ENCODE results near the gene SLC35A3.

SLC35A3 gene

DNA sequence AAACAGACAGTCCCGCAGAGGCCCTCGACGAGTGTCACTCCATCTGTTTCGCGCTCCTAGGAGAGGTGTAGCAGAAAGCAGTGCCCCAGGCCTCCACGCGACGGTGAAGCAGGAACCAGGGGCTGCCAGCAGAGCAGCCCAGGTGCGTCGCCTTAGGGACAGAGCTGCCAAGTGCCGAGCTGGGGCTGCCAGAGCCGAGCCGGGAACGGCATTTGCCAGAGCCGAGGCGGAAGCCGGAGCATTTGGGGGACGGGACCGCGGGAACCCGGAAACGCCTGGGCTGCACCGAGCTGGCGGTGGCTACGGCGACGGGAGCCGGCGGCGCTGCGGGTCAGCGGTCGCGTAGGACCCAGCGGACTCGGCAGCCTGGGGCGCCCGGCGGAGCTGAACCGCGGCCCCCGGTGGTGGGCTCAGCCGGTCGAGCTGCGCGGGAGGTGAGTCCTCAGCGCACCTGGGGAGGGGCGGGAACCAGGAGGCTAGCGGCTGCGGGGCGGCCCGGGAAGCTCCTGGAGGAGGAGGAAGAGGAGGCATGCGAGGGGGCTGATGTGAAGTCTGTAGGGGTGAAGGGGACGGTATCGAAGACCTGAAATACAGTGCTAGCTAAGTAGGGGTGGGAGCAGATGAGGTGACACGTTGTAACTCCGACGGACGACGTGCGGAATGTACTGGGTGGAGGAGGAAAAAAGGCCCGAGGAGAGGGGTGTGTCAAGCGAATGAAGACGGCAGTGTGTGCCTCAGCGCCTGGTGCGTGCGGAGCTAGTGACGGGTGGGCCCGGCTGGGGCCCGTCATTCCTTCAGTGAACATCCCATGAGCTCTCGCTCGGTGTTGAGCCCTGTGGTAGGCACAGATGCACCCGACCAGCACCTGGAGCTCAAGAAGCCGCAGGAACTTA, at the start of gene SLC35A3 (continued):
- TF ChIP-seq, protein P1, sequence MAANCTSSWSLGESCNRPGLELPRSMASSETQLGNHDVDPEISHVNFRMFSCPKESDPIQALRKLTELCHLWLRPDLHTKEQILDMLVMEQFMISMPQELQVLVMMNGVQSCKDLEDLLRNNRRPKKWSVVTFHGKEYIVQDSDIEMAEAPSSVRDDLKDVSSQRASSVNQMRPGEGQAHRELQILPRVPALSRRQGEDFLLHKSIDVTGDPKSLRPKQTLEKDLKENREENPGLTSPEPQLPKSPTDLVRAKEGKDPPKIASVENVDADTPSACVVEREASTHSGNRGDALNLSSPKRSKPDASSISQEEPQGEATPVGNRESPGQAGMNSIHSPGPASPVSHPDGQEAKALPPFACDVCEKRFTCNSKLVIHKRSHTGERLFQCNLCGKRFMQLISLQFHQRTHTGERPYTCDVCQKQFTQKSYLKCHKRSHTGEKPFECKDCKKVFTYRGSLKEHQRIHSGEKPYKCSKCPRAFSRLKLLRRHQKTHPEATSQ (tag by site-specific recombination; IDR thresholded peaks at IDR 0.05): peak; percentile 98; the same call in 1 of the 2 replicates
- TF ChIP-seq ZNF561 (tag by site-specific recombination; IDR thresholded peaks at IDR 0.05; ENCODE audit: borderline replicate concordance): 0 out of 2 replicates have a peak, but pooled peaks have one; percentile 81
- TF ChIP-seq GLIS1 (tag by site-specific recombination; IDR thresholded peaks at IDR 0.05): peak; percentile 67; the same call in 1 of the 2 replicates
- TF ChIP-seq PRDM1 (tag by site-specific recombination; IDR thresholded peaks at IDR 0.05): no peak
- TF ChIP-seq ZNF16 (tag by site-specific recombination; IDR thresholded peaks at IDR 0.05; ENCODE audit: low read depth): no peak
- TF ChIP-seq, protein P2, sequence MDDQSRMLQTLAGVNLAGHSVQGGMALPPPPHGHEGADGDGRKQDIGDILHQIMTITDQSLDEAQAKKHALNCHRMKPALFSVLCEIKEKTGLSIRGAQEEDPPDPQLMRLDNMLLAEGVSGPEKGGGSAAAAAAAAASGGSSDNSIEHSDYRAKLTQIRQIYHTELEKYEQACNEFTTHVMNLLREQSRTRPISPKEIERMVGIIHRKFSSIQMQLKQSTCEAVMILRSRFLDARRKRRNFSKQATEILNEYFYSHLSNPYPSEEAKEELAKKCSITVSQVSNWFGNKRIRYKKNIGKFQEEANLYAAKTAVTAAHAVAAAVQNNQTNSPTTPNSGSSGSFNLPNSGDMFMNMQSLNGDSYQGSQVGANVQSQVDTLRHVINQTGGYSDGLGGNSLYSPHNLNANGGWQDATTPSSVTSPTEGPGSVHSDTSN (CRISPR knock-in tag; IDR thresholded peaks at IDR 0.05): peak; percentile 90; the same call in 1 of the 2 replicates
- TF ChIP-seq, protein P3, sequence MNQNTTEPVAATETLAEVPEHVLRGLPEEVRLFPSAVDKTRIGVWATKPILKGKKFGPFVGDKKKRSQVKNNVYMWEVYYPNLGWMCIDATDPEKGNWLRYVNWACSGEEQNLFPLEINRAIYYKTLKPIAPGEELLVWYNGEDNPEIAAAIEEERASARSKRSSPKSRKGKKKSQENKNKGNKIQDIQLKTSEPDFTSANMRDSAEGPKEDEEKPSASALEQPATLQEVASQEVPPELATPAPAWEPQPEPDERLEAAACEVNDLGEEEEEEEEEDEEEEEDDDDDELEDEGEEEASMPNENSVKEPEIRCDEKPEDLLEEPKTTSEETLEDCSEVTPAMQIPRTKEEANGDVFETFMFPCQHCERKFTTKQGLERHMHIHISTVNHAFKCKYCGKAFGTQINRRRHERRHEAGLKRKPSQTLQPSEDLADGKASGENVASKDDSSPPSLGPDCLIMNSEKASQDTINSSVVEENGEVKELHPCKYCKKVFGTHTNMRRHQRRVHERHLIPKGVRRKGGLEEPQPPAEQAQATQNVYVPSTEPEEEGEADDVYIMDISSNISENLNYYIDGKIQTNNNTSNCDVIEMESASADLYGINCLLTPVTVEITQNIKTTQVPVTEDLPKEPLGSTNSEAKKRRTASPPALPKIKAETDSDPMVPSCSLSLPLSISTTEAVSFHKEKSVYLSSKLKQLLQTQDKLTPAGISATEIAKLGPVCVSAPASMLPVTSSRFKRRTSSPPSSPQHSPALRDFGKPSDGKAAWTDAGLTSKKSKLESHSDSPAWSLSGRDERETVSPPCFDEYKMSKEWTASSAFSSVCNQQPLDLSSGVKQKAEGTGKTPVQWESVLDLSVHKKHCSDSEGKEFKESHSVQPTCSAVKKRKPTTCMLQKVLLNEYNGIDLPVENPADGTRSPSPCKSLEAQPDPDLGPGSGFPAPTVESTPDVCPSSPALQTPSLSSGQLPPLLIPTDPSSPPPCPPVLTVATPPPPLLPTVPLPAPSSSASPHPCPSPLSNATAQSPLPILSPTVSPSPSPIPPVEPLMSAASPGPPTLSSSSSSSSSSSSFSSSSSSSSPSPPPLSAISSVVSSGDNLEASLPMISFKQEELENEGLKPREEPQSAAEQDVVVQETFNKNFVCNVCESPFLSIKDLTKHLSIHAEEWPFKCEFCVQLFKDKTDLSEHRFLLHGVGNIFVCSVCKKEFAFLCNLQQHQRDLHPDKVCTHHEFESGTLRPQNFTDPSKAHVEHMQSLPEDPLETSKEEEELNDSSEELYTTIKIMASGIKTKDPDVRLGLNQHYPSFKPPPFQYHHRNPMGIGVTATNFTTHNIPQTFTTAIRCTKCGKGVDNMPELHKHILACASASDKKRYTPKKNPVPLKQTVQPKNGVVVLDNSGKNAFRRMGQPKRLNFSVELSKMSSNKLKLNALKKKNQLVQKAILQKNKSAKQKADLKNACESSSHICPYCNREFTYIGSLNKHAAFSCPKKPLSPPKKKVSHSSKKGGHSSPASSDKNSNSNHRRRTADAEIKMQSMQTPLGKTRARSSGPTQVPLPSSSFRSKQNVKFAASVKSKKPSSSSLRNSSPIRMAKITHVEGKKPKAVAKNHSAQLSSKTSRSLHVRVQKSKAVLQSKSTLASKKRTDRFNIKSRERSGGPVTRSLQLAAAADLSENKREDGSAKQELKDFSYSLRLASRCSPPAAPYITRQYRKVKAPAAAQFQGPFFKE (tag by site-specific recombination; IDR thresholded peaks at IDR 0.05; ENCODE audit: borderline replicate concordance): peak; percentile 85; the same call in 1 of the 2 replicates
- peak; percentile 99 for TF ChIP-seq ZFP69B (tag by site-specific recombination; IDR thresholded peaks at IDR 0.05)
- TF ChIP-seq ZNF830 (tag by site-specific recombination; IDR thresholded peaks at IDR 0.05; ENCODE audit: low read depth): no peak
- TF ChIP-seq ZNF791 (tag by site-specific recombination; IDR thresholded peaks at IDR 0.05): no peak
- TF ChIP-seq TCF7L2 (IDR thresholded peaks at IDR 0.05; ENCODE audit: borderline replicate concordance, low read depth, low read length): no peak
- peak; percentile 93 for TF ChIP-seq ZNF335 (tag by site-specific recombination; conservative IDR thresholded peaks at IDR 0.05)
- TF ChIP-seq ZNF629 (tag by site-specific recombination; IDR thresholded peaks at IDR 0.05): peak; percentile 65
- TF ChIP-seq, protein P4, sequence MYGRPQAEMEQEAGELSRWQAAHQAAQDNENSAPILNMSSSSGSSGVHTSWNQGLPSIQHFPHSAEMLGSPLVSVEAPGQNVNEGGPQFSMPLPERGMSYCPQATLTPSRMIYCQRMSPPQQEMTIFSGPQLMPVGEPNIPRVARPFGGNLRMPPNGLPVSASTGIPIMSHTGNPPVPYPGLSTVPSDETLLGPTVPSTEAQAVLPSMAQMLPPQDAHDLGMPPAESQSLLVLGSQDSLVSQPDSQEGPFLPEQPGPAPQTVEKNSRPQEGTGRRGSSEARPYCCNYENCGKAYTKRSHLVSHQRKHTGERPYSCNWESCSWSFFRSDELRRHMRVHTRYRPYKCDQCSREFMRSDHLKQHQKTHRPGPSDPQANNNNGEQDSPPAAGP (tag by site-specific recombination; IDR thresholded peaks at IDR 0.05): peak; percentile 83
- TF ChIP-seq ZNF24 (tag by site-specific recombination; IDR thresholded peaks at IDR 0.05): peak; percentile 80; the same call in 1 of the 2 replicates
- TF ChIP-seq ZNF423 (tag by site-specific recombination; IDR thresholded peaks at IDR 0.05): 0 out of 2 replicates have a peak, but pooled peaks have one; percentile 27
- TF ChIP-seq, protein P5, sequence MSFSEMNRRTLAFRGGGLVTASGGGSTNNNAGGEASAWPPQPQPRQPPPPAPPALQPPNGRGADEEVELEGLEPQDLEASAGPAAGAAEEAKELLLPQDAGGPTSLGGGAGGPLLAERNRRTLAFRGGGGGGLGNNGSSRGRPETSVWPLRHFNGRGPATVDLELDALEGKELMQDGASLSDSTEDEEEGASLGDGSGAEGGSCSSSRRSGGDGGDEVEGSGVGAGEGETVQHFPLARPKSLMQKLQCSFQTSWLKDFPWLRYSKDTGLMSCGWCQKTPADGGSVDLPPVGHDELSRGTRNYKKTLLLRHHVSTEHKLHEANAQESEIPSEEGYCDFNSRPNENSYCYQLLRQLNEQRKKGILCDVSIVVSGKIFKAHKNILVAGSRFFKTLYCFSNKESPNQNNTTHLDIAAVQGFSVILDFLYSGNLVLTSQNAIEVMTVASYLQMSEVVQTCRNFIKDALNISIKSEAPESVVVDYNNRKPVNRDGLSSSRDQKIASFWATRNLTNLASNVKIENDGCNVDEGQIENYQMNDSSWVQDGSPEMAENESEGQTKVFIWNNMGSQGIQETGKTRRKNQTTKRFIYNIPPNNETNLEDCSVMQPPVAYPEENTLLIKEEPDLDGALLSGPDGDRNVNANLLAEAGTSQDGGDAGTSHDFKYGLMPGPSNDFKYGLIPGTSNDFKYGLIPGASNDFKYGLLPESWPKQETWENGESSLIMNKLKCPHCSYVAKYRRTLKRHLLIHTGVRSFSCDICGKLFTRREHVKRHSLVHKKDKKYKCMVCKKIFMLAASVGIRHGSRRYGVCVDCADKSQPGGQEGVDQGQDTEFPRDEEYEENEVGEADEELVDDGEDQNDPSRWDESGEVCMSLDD (tag by site-specific recombination; IDR thresholded peaks at IDR 0.05): peak; percentile 70; the same call in 1 of the 2 replicates
- TF ChIP-seq IKZF3 (tag by site-specific recombination; IDR thresholded peaks at IDR 0.05): peak; percentile 46
- 0 out of 2 replicates have a peak, but pooled peaks have one; percentile 43 for TF ChIP-seq ZNF549 (tag by site-specific recombination; IDR thresholded peaks at IDR 0.05)
- TF ChIP-seq SETDB1 (IDR thresholded peaks at IDR 0.05; ENCODE audit: insufficient read length, low read length): no peak
- TF ChIP-seq ZBTB20 (tag by site-specific recombination; IDR thresholded peaks at IDR 0.05): peak; percentile 95
- TF ChIP-seq, protein P6, sequence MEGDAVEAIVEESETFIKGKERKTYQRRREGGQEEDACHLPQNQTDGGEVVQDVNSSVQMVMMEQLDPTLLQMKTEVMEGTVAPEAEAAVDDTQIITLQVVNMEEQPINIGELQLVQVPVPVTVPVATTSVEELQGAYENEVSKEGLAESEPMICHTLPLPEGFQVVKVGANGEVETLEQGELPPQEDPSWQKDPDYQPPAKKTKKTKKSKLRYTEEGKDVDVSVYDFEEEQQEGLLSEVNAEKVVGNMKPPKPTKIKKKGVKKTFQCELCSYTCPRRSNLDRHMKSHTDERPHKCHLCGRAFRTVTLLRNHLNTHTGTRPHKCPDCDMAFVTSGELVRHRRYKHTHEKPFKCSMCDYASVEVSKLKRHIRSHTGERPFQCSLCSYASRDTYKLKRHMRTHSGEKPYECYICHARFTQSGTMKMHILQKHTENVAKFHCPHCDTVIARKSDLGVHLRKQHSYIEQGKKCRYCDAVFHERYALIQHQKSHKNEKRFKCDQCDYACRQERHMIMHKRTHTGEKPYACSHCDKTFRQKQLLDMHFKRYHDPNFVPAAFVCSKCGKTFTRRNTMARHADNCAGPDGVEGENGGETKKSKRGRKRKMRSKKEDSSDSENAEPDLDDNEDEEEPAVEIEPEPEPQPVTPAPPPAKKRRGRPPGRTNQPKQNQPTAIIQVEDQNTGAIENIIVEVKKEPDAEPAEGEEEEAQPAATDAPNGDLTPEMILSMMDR (tag by site-specific recombination; IDR thresholded peaks at IDR 0.05): peak; percentile 86
